IMR-90 (cell line): Measurements from ENCODE around the gene MATK. TPM values are rescaled to one million over a fixed set of nuclear protein-coding genes. Genes with fewer than 3 reads are reported as not detected.

Source experiments
- ATAC-seq: fragments of 200-7000 bp; cut with Tn5 transposase; 2 replicates; pipeline ENCODE4 v1.9.1; 2020; ENCODE audit warnings: low read depth, mild to moderate bottlenecking, moderate library complexity
- BruUV-seq: library from RNA; stranded (reverse); fragments of 400-500 nt; replicated peaks from 2 replicates; lab custom pipeline; 2021; lab: Mats Ljungman, UMichigan
- CTCF ChIA-PET: fragments of 300-600 bp; formaldehyde crosslinking; extraction: SDS; loops from one replicate; lab custom pipeline; 2021; ENCODE audit warnings: antibody characterized with exemption; lab: Yijun Ruan, JAX
- POLR2A ChIA-PET: fragments of 300-600 bp; sonication (Branson Sonifier 250); formaldehyde crosslinking; loops from one replicate; lab custom pipeline; 2022; ENCODE audit warnings: antibody characterized with exemption; ENCODE audit not compliant: unreplicated experiment; lab: Charles Lee
- DNase-seq: peaks from one replicate; pipeline ENCODE4 v3.0.0; 2013
- H2AFZ ChIP-seq: replicated peaks from 2 replicates; pipeline ENCODE3; 2013; ENCODE audit warnings: low read length, mild to moderate bottlenecking; ENCODE audit not compliant: poor library complexity
- H2AK5ac ChIP-seq: 2 replicates; pipeline ENCODE4 v1.6.1; 2013; ENCODE audit warnings: low read depth, low read length, inconsistent platforms
- H2AK9ac ChIP-seq: replicated peaks from 2 replicates; pipeline ENCODE3; 2013; ENCODE audit warnings: mild to moderate bottlenecking, low read depth, low read length, moderate library complexity; ENCODE audit not compliant: poor library complexity
- H2BK120ac ChIP-seq: 2 replicates; pipeline ENCODE4 v1.6.1; 2013; ENCODE audit warnings: low read depth, low read length, inconsistent platforms
- H2BK15ac ChIP-seq: 3 replicates; pipeline ENCODE4 v1.6.1; 2013; ENCODE audit warnings: low read depth, low read length, inconsistent platforms
- H2BK20ac ChIP-seq: 2 replicates; pipeline ENCODE4 v1.6.1; 2013; ENCODE audit warnings: low read depth, mild to moderate bottlenecking, inconsistent platforms, low read length, moderate library complexity
- H2BK5ac ChIP-seq: 2 replicates; pipeline ENCODE4 v1.6.1; 2013; ENCODE audit warnings: mild to moderate bottlenecking, low read depth, low read length, inconsistent platforms; ENCODE audit not compliant: poor library complexity, severe bottlenecking
- H3K14ac ChIP-seq: replicated peaks from 2 replicates; pipeline ENCODE4 v1.6.1; 2013; ENCODE audit warnings: low read depth, low read length, inconsistent platforms
- H3K18ac ChIP-seq: 2 replicates; pipeline ENCODE4 v1.6.1; 2013; ENCODE audit warnings: low read depth, low read length, control low read depth
- H3K23ac ChIP-seq: 2 replicates; pipeline ENCODE4 v1.6.1; 2013; ENCODE audit warnings: low read depth, low read length, inconsistent platforms
- H3K27ac ChIP-seq: 2 replicates; pipeline ENCODE4 v1.5.1; 2013; ENCODE audit warnings: mild to moderate bottlenecking, control low read depth, low read length; ENCODE audit not compliant: insufficient read depth
- H3K27me3 ChIP-seq: 2 replicates; pipeline ENCODE4 v1.6.1; 2013; ENCODE audit warnings: low read length; ENCODE audit not compliant: control insufficient read depth, insufficient read depth
- H3K36me3 ChIP-seq: 2 replicates; pipeline ENCODE4 v1.6.1; 2013; ENCODE audit warnings: low read length, mixed read lengths; ENCODE audit not compliant: control insufficient read depth, insufficient read depth
- H3K4ac ChIP-seq: 2 replicates; pipeline ENCODE4 v1.6.1; 2013; ENCODE audit warnings: low read depth, low read length, inconsistent platforms
- H3K4me1 ChIP-seq: 2 replicates; pipeline ENCODE4 v1.6.1; 2013; ENCODE audit warnings: low read length, mixed read lengths; ENCODE audit not compliant: control insufficient read depth, insufficient read depth
- H3K4me2 ChIP-seq: 2 replicates; pipeline ENCODE4 v1.6.1; 2013; ENCODE audit warnings: low read depth, mild to moderate bottlenecking, control low read depth, low read length, moderate library complexity
- H3K4me3 ChIP-seq: 2 replicates; pipeline ENCODE4 v1.5.1; 2013; ENCODE audit warnings: low read depth, mild to moderate bottlenecking, control low read depth, low read length, moderate library complexity; ENCODE audit not compliant: insufficient read depth
- H3K56ac ChIP-seq: 2 replicates; pipeline ENCODE4 v1.6.1; 2013; ENCODE audit warnings: low read length, inconsistent platforms; ENCODE audit not compliant: insufficient read depth; ENCODE audit errors: extremely low read depth
- H3K79me1 ChIP-seq, 2 experiments: 2 replicates each; pipeline ENCODE4 v1.6.1; 2013; ENCODE audit warnings: low read length in 2 of 2, inconsistent platforms in 1 of 2, low read depth in 1 of 2
- H3K9ac ChIP-seq: 2 replicates; pipeline ENCODE4 v1.6.1; 2013; ENCODE audit warnings: low read depth, low read length, control low read depth
- H3K9me1 ChIP-seq: 2 replicates; pipeline ENCODE4 v1.6.1; 2013; ENCODE audit warnings: low read length, inconsistent platforms; ENCODE audit not compliant: insufficient read depth
- H3K9me3 ChIP-seq: 2 replicates; pipeline ENCODE4 v1.6.1; 2013; ENCODE audit warnings: low read length; ENCODE audit not compliant: control insufficient read depth, insufficient read depth
- H4K20me1 ChIP-seq: 2 replicates; pipeline ENCODE4 v1.6.1; 2013; ENCODE audit warnings: low read length, inconsistent platforms; ENCODE audit not compliant: insufficient read depth
- H4K5ac ChIP-seq: 2 replicates; pipeline ENCODE4 v1.6.1; 2013; ENCODE audit warnings: mild to moderate bottlenecking, low read depth, low read length, control low read depth
- H4K8ac ChIP-seq, 2 experiments: 2 replicates each; pipeline ENCODE4 v1.6.1; 2013; ENCODE audit warnings: low read depth in 2 of 2, low read length in 2 of 2, control low read depth in 1 of 2, inconsistent platforms in 1 of 2
- H4K91ac ChIP-seq: 2 replicates; pipeline ENCODE4 v1.6.1; 2013; ENCODE audit warnings: low read depth, low read length, inconsistent platforms; ENCODE audit not compliant: insufficient read depth
- WGBS, 2 experiments: methylation state at CpG; one replicate each; pipeline versions ENCODE4 v1.1.5 to v1.1.7; 2013; ENCODE audit warnings: missing lambda C conversion rate in 2 of 2; ENCODE audit not compliant: insufficient read length in 1 of 2; ENCODE audit errors: extremely low coverage in 2 of 2; 5-methylcytosine and 5-hydroxymethylcytosine counted together
- dilution Hi-C: fragments of 300-500 bp; cut with HindIII; formaldehyde crosslinking; loops from one replicate; pipeline ENCODE4 v1.14.3; 2018; ENCODE audit warnings: low sequenced_read_pairs; ENCODE audit not compliant: unreplicated experiment
- in situ Hi-C: fragments of 300-500 bp; cut with MboI; formaldehyde crosslinking; loops from 3 replicates; pipeline ENCODE4 v1.14.3; 2019; ENCODE audit warnings: low sequenced_read_pairs, inconsistent platforms, mixed read lengths
- intact Hi-C: fragments of 100-400 bp; cut with micrococcal nuclease; formaldehyde crosslinking; loops from 2 replicates; pipeline ENCODE4 v1.10.0; 2022
- polyA plus RNA-seq, 3 experiments: library from polyadenylated mRNA; depleted of rRNA; stranded (reverse); fragments of >200 nt; gene quantifications; 2 replicates each; pipeline ENCODE4 v1.2.3, GENCODE V29; 2012; ENCODE audit warnings: low replicate concordance in 1 of 3
- total RNA-seq: library from RNA; depleted of rRNA; stranded (reverse); fragments of >200 nt; gene quantifications from 2 replicates; pipeline ENCODE4 v1.2.3, GENCODE V29; 2012
- TF ChIP-seq, protein P1 (sequence below): conservative IDR thresholded peaks from 2 replicates; pipeline ENCODE4 v1.5.1; 2012; ENCODE audit warnings: mild to moderate bottlenecking, low read depth, low read length, improper control_type of control experiment
- TF ChIP-seq, protein P2 (sequence below): fragments of 150-350 bp; IDR thresholded peaks from 2 replicates; pipeline ENCODE4 v1.6.1; 2016; ENCODE audit warnings: low read depth, mild to moderate bottlenecking, low read length, moderate library complexity, borderline replicate concordance

Gene MATK
- total and polyA plus RNA-seq, 2 of the 4 experiments (the other 2 are of a cell fraction), result not detected

DNA sequence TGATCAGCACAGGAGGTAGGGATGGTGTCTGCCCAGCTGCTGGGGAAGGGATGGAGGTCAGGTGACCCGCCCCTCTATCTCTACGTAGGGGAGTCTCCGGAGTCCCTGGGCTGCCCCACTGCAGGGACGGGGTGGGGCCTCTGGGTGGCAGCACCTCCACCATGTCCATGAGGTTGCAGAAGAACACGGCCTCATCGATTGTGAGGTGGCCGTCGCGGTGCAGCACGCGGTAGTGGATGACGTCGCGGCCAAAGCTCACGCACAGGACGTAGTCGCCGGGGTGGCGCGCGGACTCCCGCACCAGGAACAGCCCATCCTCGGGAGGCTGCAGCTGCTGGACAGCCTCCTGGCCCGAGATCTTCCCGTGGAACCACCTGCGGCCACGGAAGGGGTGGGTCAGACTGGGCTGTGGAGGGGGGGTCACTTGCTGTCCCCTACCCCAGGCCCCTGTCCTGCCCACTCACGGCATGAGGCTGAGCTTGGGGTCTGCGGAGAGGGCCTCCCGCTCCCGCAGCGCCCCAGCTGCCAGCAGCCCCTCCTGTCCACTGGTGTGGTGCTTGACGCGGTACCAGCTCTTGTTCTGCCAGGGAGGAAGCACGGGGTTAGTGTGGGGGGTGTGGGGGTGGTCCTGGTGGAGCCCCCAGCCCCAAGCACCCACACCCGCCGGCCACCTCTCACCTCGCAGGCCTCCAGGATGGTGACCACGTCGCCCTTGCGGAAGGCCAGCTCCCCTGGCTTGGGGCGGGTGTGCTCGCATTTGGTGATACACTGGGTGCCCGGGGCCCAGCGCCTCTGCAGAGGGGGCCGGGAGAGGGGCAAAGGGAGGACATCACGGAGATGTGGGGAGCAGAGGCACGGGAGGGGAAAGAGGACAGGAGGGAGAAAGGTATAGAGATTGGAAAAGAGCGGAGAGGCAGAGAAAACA is 2.3 kb downstream of the MATK start:
- Histone ChIP-seq H2BK20ac (no peak overlapping the region), H4K8ac (no peak overlapping the region), H3K4me3 (no peak overlapping the region), H3K9me1 (no peaks in the 10 kb centered on the region), H4K5ac (no peak overlapping the region), H3K9ac (no peak overlapping the region), H3K9me3 (peaks cover 24% of the 10 kb centered on the region), H3K27ac (no peak overlapping the region), H3K27me3 (peaks cover 21% of the 10 kb centered on the region), H2AK9ac (no peak overlapping the region), H2BK5ac (no peak overlapping the region), H2AFZ (no peak overlapping the region), H3K4me2 (no peak overlapping the region), H3K4ac (no peak overlapping the region), H3K23ac (no peak overlapping the region), H4K20me1 (no peaks in the 10 kb centered on the region), H2BK120ac (no peak overlapping the region), H3K4me1 (no peaks in the 10 kb centered on the region), H3K18ac (no peak overlapping the region), H2BK15ac (no peak overlapping the region), H3K79me1 (no peaks in the 10 kb centered on the region), H3K56ac (no peak overlapping the region), H2AK5ac (no peak overlapping the region), H3K14ac (no peak overlapping the region), H3K36me3 (no peaks in the 10 kb centered on the region), H4K91ac (no peak overlapping the region)
- intact Hi-C loops, result no loop called here
- TF ChIP-seq, protein P1, sequence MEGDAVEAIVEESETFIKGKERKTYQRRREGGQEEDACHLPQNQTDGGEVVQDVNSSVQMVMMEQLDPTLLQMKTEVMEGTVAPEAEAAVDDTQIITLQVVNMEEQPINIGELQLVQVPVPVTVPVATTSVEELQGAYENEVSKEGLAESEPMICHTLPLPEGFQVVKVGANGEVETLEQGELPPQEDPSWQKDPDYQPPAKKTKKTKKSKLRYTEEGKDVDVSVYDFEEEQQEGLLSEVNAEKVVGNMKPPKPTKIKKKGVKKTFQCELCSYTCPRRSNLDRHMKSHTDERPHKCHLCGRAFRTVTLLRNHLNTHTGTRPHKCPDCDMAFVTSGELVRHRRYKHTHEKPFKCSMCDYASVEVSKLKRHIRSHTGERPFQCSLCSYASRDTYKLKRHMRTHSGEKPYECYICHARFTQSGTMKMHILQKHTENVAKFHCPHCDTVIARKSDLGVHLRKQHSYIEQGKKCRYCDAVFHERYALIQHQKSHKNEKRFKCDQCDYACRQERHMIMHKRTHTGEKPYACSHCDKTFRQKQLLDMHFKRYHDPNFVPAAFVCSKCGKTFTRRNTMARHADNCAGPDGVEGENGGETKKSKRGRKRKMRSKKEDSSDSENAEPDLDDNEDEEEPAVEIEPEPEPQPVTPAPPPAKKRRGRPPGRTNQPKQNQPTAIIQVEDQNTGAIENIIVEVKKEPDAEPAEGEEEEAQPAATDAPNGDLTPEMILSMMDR, result 0 out of 2 replicates have a peak, but pooled peaks have one; percentile 8
- TF ChIP-seq, protein P2, sequence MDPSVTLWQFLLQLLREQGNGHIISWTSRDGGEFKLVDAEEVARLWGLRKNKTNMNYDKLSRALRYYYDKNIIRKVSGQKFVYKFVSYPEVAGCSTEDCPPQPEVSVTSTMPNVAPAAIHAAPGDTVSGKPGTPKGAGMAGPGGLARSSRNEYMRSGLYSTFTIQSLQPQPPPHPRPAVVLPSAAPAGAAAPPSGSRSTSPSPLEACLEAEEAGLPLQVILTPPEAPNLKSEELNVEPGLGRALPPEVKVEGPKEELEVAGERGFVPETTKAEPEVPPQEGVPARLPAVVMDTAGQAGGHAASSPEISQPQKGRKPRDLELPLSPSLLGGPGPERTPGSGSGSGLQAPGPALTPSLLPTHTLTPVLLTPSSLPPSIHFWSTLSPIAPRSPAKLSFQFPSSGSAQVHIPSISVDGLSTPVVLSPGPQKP, result no peak
- DNase-seq (no peak), ATAC-seq (no peak)
- in situ Hi-C loops, result no loop called here
- dilution Hi-C loops, result no loop called here
- WGBS, 2 experiments, result 56% methylated on average over 18 of the region's 49 CpGs; no CpG with 5 or more reads in 1 of the 2 experiments
- ChIA-PET POLR2A (no interaction called here), CTCF (no interaction called here)
- no TSS peak for BruUV-seq
